ENCODE data around the gene HEG1. TPM values are rescaled to one million over a fixed set of nuclear protein-coding genes. Genes with fewer than 3 reads are reported as not detected.

The HEG1 gene
- total RNA-seq, 5 donors from 2014 or later (not counting 1 experiment from before 2014, with no cell fraction given) = 22.6 to 27.6 (median 25.6) TPM

DNA sequence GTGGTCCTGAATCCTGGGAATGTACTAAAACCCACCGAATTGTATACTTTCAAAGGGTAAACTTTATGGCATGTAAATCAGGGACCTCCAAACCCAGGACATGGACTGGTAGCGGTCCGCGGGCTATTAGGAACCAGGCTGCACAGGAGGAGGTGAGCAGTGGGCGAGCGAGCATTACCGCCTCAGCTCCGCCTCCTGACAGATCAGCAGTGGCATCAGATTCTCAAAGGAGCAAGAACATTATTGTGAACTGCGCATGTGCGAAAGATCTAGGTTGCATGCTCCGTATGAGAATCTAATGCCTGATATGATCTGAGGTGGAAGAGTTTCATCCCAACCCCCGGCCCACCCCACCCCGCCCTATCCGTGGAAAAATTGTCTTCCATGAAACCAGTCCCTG lies 22.2 kb downstream of the HEG1 start:
- POLR2A ChIA-PET = interaction anchor here in 1 of 2 donors (1.0 kb wide), 1 partner anchor 21 kb away, joined by 3 read pairs; no protein-coding TSS in a partner anchor
- WGBS (ENCODE audit: insufficient coverage) = 97% methylated on average over 7 of the region's 14 CpGs
- no peak for ATAC-seq (replicated peaks in 1 of 4)
- peaks cover 25 to 46% (median 43%) of the 10 kb centered on the region in 3 donors for H3K4me1 Mint-ChIP-seq
- H3K27me3 ChIP-seq (replicated peaks in 1 of 2; ENCODE audit: control insufficient read depth in 2 of 2, extremely low read depth in 1 of 2, insufficient read depth in 2 of 2, low read length in 1 of 2) = no peaks in the 10 kb centered on the region
- no peak for DNase-seq
- peaks cover under 1 to 18% of the 10 kb centered on the region in 2 experiments for H3K4me1 ChIP-seq (ENCODE audit: control insufficient read depth in 1 of 2, extremely low read depth in 1 of 2, insufficient read depth in 2 of 2, low read length in 2 of 2)
- no peak overlapping the region for H3K4me3 Mint-ChIP-seq
- no peaks in the 10 kb centered on the region for H3K27me3 Mint-ChIP-seq
- no peak overlapping the region for H3K27ac Mint-ChIP-seq
- H3K9me3 Mint-ChIP-seq = peaks cover 0 to 8% (median 5%) of the 10 kb centered on the region in 3 donors
- peaks cover 27% of the 10 kb centered on the region for H3K36me3 Mint-ChIP-seq
- no peaks in the 10 kb centered on the region for H3K9me3 ChIP-seq
- peaks cover 0 to 8% of the 10 kb centered on the region in 2 donors for H3K36me3 ChIP-seq (ENCODE audit: control insufficient read depth in 2 of 2, extremely low read depth in 1 of 2, insufficient read depth in 1 of 2, low read length in 1 of 2)
- CTCF ChIA-PET = no interaction called here
- H3K27ac ChIP-seq (ENCODE audit: low read length) = no peak overlapping the region
- no peak overlapping the region for H3K4me3 ChIP-seq (ENCODE audit: control insufficient read depth in 1 of 2, extremely low read depth in 1 of 2, low read length in 1 of 2)

DNA sequence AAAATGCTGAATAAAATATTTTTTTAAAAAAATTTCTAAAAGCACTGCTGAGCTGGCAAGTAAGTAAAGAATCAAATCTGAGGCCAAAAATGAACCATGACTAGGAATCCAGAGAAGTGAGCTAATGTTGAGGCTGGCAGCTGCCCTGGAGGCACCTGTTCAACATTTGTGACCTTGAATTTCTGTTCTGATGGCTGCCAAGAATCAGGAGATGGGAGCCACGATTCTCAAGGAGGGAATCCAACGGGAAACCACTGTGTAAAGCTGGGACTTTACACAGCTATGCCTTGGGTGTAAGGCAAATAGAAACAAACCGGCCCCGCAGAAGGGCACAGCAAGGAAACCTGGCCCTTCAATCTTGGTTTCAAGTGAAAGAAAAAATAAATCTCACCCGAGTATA lies 22.7 kb downstream of the HEG1 start:
- H3K36me3 Mint-ChIP-seq = peaks cover 32% of the 10 kb centered on the region
- peaks cover 25 to 47% (median 44%) of the 10 kb centered on the region in 3 donors for H3K4me1 Mint-ChIP-seq
- no peaks in the 10 kb centered on the region for H3K27me3 ChIP-seq (replicated peaks in 1 of 2; ENCODE audit: control insufficient read depth in 2 of 2, extremely low read depth in 1 of 2, insufficient read depth in 2 of 2, low read length in 1 of 2)
- DNase-seq (no peak), ATAC-seq (replicated peaks in 1 of 4) (no peak)
- 89% methylated on average over 2 of the region's 5 CpGs for WGBS (ENCODE audit: insufficient coverage)
- H3K36me3 ChIP-seq (ENCODE audit: control insufficient read depth in 2 of 2, extremely low read depth in 1 of 2, insufficient read depth in 1 of 2, low read length in 1 of 2) = peaks cover 2 to 12% of the 10 kb centered on the region in 2 donors
- no peaks in the 10 kb centered on the region for H3K9me3 ChIP-seq
- peaks cover 0 to 8% (median 5%) of the 10 kb centered on the region in 3 donors for H3K9me3 Mint-ChIP-seq
- H3K4me3 ChIP-seq (ENCODE audit: control insufficient read depth in 1 of 2, extremely low read depth in 1 of 2, low read length in 1 of 2) = no peak overlapping the region
- H3K4me1 ChIP-seq (ENCODE audit: control insufficient read depth in 1 of 2, extremely low read depth in 1 of 2, insufficient read depth in 2 of 2, low read length in 2 of 2) = peaks cover 2 to 14% of the 10 kb centered on the region in 2 experiments
- no peak overlapping the region for H3K27ac Mint-ChIP-seq
- POLR2A ChIA-PET = interaction anchor here (0.6 to 1.3 kb wide), 3 partner anchors 9 to 23 kb away, joined by 3 read pairs; no protein-coding TSS in a partner anchor
- H3K4me3 Mint-ChIP-seq = no peak overlapping the region
- CTCF ChIA-PET = interaction anchor here in 1 of 2 donors (0.6 kb wide), 1 partner anchor 38 kb away, joined by 3 read pairs; no protein-coding TSS in a partner anchor
- H3K27ac ChIP-seq (ENCODE audit: low read length) = no peak overlapping the region
- no peaks in the 10 kb centered on the region for H3K27me3 Mint-ChIP-seq

DNA sequence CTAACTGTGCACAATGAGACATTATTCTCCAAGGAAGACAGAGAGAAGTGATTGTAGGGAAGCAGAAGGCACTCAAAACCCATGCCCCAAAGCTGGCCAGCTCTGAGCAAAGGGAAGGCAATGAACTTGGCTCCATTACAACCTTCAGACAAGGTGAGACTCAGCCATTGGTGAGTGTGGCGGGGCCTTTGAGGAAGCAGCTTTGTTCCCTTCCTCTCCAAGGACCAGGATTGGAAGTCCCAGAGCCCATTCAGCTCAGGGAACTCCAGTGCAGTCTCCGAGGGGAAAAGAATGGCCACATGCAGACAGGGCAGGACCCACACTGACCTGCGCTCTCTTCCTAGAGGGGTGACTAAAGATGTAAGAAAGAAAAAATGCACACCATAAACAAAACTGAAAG lies 23.1 kb downstream of the HEG1 start:
- H3K4me3 Mint-ChIP-seq = no peak overlapping the region
- DNase-seq (no peak), ATAC-seq (replicated peaks in 1 of 4) (no peak)
- CTCF ChIA-PET = interaction anchor here in 1 of 2 donors (0.6 kb wide), 1 partner anchor 39 kb away, joined by 3 read pairs; no protein-coding TSS in a partner anchor
- no CpG with 5 or more reads among the region's 3 CpGs for WGBS (ENCODE audit: insufficient coverage)
- Histone ChIP-seq H3K36me3 (ENCODE audit: control insufficient read depth in 2 of 2, extremely low read depth in 1 of 2, insufficient read depth in 1 of 2, low read length in 1 of 2) (peaks cover 6 to 17% of the 10 kb centered on the region in 2 donors), H3K4me3 (ENCODE audit: control insufficient read depth in 1 of 2, extremely low read depth in 1 of 2, low read length in 1 of 2) (no peak overlapping the region), H3K4me1 (ENCODE audit: control insufficient read depth in 1 of 2, extremely low read depth in 1 of 2, insufficient read depth in 2 of 2, low read length in 2 of 2) (peaks cover 2 to 15% of the 10 kb centered on the region in 2 experiments), H3K27ac (ENCODE audit: low read length) (no peak overlapping the region), H3K9me3 (no peaks in the 10 kb centered on the region), H3K27me3 (replicated peaks in 1 of 2; ENCODE audit: control insufficient read depth in 2 of 2, extremely low read depth in 1 of 2, insufficient read depth in 2 of 2, low read length in 1 of 2) (no peaks in the 10 kb centered on the region)
- peaks cover 0 to 8% (median 5%) of the 10 kb centered on the region in 3 donors for H3K9me3 Mint-ChIP-seq
- no peaks in the 10 kb centered on the region for H3K27me3 Mint-ChIP-seq
- H3K27ac Mint-ChIP-seq = peak overlapping the region in 1 of 2 donors; percentile 77
- POLR2A ChIA-PET = interaction anchor here (0.6 to 1.3 kb wide), 3 partner anchors 9 to 109 kb away, joined by 3 to 4 read pairs (median 3); no protein-coding TSS in a partner anchor
- H3K4me1 Mint-ChIP-seq = peaks cover 29 to 45% (median 42%) of the 10 kb centered on the region in 3 donors
- H3K36me3 Mint-ChIP-seq = peaks cover 36% of the 10 kb centered on the region

DNA sequence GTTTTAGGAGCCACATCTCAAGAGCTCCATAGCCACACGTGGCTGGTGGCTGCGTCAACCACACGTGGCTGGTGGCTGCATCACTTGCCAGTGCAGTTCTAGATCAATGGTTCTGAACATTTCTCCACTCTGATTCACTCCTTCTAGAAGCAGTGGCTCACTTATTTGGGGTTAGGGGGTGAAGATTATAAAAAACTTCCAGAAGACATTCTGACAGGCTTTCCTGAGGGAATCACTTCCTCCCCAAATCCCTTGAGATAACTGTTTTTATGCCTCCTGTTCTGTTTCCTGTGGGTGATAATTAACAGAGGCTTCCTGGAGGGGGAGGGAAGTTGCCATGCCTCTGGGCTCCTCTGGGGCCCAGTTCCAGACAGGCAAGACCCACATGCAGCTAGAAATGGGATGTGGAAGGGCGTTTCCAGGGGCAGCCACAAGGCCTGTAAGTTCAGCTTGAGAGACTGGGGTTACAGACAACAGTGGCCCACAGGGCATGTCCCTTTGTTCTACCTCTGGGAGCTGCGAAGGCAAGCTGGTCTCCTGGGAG lies 23.6 kb downstream of the HEG1 start:
- H3K4me3 ChIP-seq (ENCODE audit: control insufficient read depth in 1 of 2, extremely low read depth in 1 of 2, low read length in 1 of 2) = no peak overlapping the region
- H3K4me1 ChIP-seq (ENCODE audit: control insufficient read depth in 1 of 2, extremely low read depth in 1 of 2, insufficient read depth in 2 of 2, low read length in 2 of 2) = peaks cover 2 to 15% of the 10 kb centered on the region in 2 experiments
- peak overlapping the region in 1 of 2 donors; percentile 77 for H3K27ac Mint-ChIP-seq
- ATAC-seq (replicated peaks in 1 of 4) (no peak), DNase-seq (no peak)
- no peak overlapping the region for H3K27ac ChIP-seq (ENCODE audit: low read length)
- H3K4me1 Mint-ChIP-seq = peaks cover 35 to 45% (median 41%) of the 10 kb centered on the region in 3 donors
- H3K36me3 Mint-ChIP-seq = peaks cover 42% of the 10 kb centered on the region
- H3K27me3 ChIP-seq (replicated peaks in 1 of 2; ENCODE audit: control insufficient read depth in 2 of 2, extremely low read depth in 1 of 2, insufficient read depth in 2 of 2, low read length in 1 of 2) = no peaks in the 10 kb centered on the region
- H3K9me3 ChIP-seq = no peaks in the 10 kb centered on the region
- peaks cover 7 to 21% of the 10 kb centered on the region in 2 donors for H3K36me3 ChIP-seq (ENCODE audit: control insufficient read depth in 2 of 2, extremely low read depth in 1 of 2, insufficient read depth in 1 of 2, low read length in 1 of 2)
- ChIA-PET POLR2A (interaction anchor here (0.6 to 1.3 kb wide), 2 partner anchors 8 to 109 kb away, joined by 3 to 4 read pairs; no protein-coding TSS in a partner anchor), CTCF (no interaction called here)
- H3K9me3 Mint-ChIP-seq = peaks cover 0 to 8% (median 5%) of the 10 kb centered on the region in 3 donors
- H3K27me3 Mint-ChIP-seq = no peaks in the 10 kb centered on the region
- 69% methylated on average over 1 of the region's 5 CpGs for WGBS (ENCODE audit: insufficient coverage)
- H3K4me3 Mint-ChIP-seq = no peak overlapping the region

DNA sequence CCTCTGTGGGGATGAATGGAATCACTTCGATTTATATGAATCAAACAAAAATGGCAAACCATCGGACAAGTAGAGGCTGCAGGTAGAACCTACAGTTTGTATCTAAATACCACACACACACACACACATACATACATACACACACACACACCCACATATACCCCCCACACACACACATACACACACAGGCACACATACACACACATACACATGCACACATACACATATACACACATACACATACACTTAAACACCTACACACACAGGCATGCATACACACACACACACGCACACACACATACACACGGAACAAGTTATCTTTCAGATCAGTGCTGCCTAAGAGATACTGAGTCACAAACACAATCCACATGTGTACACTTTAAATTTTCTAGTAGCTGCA lies 24.3 kb downstream of the HEG1 start:
- Histone ChIP-seq H3K4me3 (ENCODE audit: control insufficient read depth in 1 of 2, extremely low read depth in 1 of 2, low read length in 1 of 2) (no peak overlapping the region), H3K4me1 (ENCODE audit: control insufficient read depth in 1 of 2, extremely low read depth in 1 of 2, insufficient read depth in 2 of 2, low read length in 2 of 2) (peaks cover 2 to 15% of the 10 kb centered on the region in 2 experiments), H3K27ac (ENCODE audit: low read length) (no peak overlapping the region), H3K27me3 (replicated peaks in 1 of 2; ENCODE audit: control insufficient read depth in 2 of 2, extremely low read depth in 1 of 2, insufficient read depth in 2 of 2, low read length in 1 of 2) (no peaks in the 10 kb centered on the region), H3K9me3 (no peaks in the 10 kb centered on the region), H3K36me3 (ENCODE audit: control insufficient read depth in 2 of 2, extremely low read depth in 1 of 2, insufficient read depth in 1 of 2, low read length in 1 of 2) (peaks cover 10 to 26% of the 10 kb centered on the region in 2 donors)
- POLR2A ChIA-PET = no interaction called here
- Mint-ChIP-seq H3K27me3 (no peaks in the 10 kb centered on the region), H3K4me1 (peaks cover 39 to 43% (median 40%) of the 10 kb centered on the region in 3 donors), H3K9me3 (peaks cover 0 to 8% (median 5%) of the 10 kb centered on the region in 3 donors), H3K4me3 (no peak overlapping the region), H3K27ac (no peak overlapping the region), H3K36me3 (peaks cover 47% of the 10 kb centered on the region)
- CTCF ChIA-PET = no interaction called here
- DNase-seq (no peak), ATAC-seq (replicated peaks in 1 of 4) (no peak)
- WGBS (ENCODE audit: insufficient coverage) = no CpG with 5 or more reads among the region's 4 CpGs

DNA sequence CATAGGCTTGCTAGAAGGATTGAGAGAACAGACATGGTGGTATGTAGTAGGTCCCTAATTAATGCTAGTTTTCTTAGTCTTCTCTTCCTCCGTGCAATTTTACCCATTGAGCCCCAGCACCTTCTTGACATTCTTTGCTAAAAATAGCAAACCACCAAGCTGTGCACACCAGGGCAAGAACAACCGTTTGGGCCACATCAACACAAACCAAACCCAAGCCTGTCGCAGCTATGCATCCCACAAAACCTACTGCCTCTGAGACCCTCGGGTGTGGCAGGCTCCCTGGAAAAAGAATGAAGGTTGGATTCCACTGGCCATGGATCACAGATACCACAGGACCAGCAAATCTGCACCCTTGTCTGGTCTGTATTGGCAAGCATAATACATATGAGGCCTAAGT lies 27.1 kb downstream of the HEG1 start:
- no peak overlapping the region for H3K4me3 ChIP-seq (ENCODE audit: control insufficient read depth in 1 of 2, extremely low read depth in 1 of 2, low read length in 1 of 2)
- no peaks in the 10 kb centered on the region for H3K27me3 Mint-ChIP-seq
- H3K9me3 ChIP-seq = no peaks in the 10 kb centered on the region
- H3K27ac ChIP-seq (ENCODE audit: low read length) = no peak overlapping the region
- ChIA-PET POLR2A (no interaction called here), CTCF (no interaction called here)
- no peak for DNase-seq
- ATAC-seq (replicated peaks in 1 of 4) = no peak
- H3K36me3 Mint-ChIP-seq = peaks cover 56% of the 10 kb centered on the region
- H3K9me3 Mint-ChIP-seq = no peaks in the 10 kb centered on the region
- peaks cover 23% of the 10 kb centered on the region in 2 experiments for H3K4me1 ChIP-seq (ENCODE audit: control insufficient read depth in 1 of 2, extremely low read depth in 1 of 2, insufficient read depth in 2 of 2, low read length in 2 of 2)
- no peaks in the 10 kb centered on the region for H3K27me3 ChIP-seq (replicated peaks in 1 of 2; ENCODE audit: control insufficient read depth in 2 of 2, extremely low read depth in 1 of 2, insufficient read depth in 2 of 2, low read length in 1 of 2)
- 63% methylated on average over 3 of the region's 4 CpGs for WGBS (ENCODE audit: insufficient coverage)
- H3K27ac Mint-ChIP-seq = no peak overlapping the region
- no peak overlapping the region for H3K4me3 Mint-ChIP-seq
- H3K36me3 ChIP-seq (ENCODE audit: control insufficient read depth in 2 of 2, extremely low read depth in 1 of 2, insufficient read depth in 1 of 2, low read length in 1 of 2) = peaks cover 10 to 42% of the 10 kb centered on the region in 2 donors
- H3K4me1 Mint-ChIP-seq = peaks cover 55 to 66% (median 61%) of the 10 kb centered on the region in 3 donors

Measured in T-cell (primary cell).